Kasumi-1 (cell line): ENCODE measurements around the gene BAG2.

Source experiments
- DNase-seq, 2 experiments: peaks; one replicate each; lab custom pipeline; 2025; lab: John Stamatoyannopoulos, UW

BAG2 gene

DNA sequence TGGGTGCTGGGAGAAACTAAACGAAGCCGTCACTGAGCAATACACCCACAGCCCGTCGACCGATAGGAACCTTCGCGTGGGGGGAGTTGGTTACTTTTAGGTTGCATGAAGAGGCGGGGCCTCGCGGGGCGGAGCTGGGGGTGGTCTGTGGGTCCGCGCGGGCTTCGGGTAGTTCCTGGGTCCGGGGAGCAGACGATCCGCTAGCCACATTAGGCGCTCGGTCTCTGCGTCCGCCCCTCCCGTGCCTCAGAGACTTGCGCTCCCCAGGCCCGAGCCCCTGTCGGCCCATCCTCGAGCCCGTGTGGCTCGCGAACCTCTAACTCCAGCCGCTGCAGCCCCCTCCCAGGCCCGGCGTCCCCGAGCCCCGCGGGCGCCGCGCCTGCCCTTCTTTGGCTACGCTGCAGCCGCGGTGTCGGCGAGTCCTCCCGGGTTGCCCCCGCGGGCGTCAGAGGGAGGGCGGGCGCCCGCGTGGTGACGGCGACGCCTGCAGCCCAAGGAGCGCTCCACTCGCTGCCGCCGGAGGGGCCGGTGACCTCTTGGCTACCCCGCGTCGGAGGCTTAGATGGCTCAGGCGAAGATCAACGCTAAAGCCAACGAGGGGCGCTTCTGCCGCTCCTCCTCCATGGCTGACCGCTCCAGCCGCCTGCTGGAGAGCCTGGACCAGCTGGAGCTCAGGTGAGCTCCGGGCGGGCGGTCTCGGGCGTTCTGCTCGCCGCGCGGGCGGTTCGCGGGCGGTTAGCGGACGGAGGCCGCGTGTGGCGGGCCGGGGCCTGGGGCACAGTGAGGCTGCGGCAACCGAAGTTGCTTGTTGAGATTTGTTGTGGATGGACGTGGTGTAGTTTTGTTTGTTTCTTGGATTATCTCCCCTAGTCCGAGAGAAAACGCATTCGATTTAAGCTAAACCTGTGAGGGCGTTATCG, at the start of gene BAG2:
Gene BAG2 (plus strand): TSS at position 191 of the 920 bp plus-strand sequence. CDS start 372 bp downstream, at position 563.
- peak; percentile 91 to 96 for DNase-seq

GRCh38 chr6:57123111-57123510, 49.0 kb upstream of the BAG2 start:
- no peak for DNase-seq

DNA sequence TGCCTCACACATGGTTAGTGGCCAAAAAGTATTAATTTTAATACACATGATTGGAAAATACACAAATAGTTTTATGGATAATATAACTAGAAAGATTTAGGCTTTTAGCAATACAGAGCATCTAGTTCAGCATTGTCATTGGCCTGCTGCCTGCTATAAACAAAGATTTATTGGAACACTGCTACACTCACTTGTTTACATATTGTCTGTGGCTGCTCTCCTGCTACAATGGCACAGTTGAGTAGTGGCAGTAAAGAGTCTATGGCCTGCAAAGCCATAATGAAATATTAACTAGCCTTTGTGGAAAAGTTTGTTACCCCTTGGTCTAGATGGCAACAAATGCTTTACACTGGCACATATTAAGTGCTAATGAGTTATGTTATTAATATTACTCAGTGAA, 44.4 kb upstream of the BAG2 start:
- DNase-seq, result no peak

DNA sequence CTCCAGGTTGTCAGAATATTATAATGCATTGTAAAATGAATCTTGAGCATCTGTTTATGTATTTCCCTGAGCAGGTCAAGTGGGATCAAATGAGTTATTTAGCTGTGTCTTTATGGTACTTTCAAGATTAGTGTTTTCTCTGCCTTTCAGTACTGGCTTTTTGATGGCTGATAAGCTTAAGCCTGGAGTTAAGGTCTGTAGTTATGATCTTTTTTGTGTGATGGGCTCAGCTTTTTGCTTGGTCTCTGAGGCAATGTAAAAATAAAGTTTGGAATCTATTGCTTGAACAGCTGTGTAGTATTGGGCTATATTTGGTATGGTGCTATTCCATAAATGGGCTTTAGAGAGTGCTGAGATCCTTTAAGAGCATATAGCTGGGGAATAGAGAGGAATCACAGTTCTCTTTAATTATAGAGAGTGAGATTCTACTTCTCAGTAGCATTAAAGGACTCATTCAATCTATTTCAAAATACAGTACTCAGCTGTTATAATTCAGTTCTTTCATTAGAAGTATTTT, 41.4 kb upstream of the BAG2 start:
- no peak for DNase-seq

DNA sequence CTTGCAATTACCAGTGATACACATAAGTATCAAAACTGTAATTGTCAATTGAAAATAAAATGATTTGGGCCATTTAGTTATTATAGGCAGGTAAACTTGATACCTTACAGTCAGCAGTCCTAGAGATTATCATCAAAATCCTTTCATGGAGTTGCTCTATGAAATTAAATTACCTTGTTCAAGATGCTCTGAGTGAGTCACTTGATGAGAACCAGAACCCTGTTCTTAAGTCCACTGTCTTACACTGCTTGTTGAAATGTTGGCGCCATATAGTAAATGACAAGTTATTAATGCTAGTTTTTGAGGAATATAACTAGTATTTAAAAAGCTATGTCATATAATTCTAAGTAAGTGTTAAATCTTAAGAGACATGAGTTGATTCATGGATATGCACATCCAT, 37.2 kb upstream of the BAG2 start:
- no peak for DNase-seq

- DNase-seq, result no peak
Measured at GRCh38 chr6:57135885-57136284, 36.2 kb upstream of the BAG2 start.

DNA sequence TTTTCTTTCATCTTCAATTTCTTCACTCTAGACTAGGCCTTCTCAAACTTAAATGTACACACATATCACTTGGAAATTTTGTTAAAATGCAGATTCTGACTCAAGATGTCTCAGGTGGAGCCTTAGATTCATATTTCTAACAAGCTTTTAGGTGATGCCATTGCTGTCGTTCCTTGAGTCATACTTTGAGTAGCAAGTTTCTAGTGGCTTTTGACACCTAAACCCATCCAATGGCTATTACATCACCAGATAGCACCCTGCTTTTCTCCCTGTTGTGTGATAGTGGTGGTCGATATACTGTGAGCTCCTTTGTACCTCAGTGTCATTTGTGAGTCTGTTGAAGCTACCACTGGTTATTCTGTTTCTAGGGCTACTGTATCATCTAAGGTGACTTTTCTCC, 34.8 kb upstream of the BAG2 start:
- DNase-seq, result no peak

DNA sequence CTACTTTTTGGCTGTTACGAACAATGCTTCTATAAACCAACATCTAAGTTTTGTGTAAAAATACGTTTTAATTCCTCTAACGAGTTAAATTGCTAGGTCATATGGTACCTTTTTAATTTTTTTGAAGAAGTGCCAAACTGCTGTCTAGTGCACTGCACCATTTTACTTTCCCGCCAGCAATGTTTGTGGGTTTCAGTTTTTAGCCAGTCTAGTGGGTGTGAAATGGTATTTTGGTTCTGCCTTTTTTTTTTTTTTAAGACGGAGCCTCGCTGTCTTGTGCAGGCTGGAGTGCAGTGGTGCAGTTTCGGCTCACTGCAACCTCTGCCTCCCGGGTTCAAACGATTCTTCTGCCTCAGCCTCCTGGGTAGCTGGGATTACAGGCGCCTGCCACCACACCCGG, 34.1 kb upstream of the BAG2 start:
- DNase-seq, result no peak

GRCh38 chr6:57141451-57142177, 30.5 kb upstream of the BAG2 start:
- DNase-seq, result no peak

DNA sequence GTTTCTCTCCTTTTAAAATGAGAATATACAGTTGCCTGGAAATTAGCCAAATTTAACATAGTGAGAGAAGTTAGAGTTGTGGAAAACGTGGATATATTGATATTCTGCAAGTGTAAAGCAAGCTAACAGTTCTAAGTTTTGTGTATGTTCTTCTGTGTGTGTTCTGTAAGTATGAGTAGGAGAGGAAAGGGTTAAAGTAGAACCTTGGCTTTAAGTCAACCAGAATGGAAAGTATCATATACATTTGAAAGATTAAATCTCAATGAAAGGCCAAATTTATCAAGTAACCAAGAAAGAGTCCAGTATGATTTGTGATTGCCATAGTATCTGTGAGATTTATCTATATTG, 30.0 kb upstream of the BAG2 start:
- DNase-seq, result no peak

GRCh38 chr6:57143690-57144089, 28.4 kb upstream of the BAG2 start:
- no peak for DNase-seq

- no peak for DNase-seq
Measured at GRCh38 chr6:57147401-57147800, 24.7 kb upstream of the BAG2 start.

DNA sequence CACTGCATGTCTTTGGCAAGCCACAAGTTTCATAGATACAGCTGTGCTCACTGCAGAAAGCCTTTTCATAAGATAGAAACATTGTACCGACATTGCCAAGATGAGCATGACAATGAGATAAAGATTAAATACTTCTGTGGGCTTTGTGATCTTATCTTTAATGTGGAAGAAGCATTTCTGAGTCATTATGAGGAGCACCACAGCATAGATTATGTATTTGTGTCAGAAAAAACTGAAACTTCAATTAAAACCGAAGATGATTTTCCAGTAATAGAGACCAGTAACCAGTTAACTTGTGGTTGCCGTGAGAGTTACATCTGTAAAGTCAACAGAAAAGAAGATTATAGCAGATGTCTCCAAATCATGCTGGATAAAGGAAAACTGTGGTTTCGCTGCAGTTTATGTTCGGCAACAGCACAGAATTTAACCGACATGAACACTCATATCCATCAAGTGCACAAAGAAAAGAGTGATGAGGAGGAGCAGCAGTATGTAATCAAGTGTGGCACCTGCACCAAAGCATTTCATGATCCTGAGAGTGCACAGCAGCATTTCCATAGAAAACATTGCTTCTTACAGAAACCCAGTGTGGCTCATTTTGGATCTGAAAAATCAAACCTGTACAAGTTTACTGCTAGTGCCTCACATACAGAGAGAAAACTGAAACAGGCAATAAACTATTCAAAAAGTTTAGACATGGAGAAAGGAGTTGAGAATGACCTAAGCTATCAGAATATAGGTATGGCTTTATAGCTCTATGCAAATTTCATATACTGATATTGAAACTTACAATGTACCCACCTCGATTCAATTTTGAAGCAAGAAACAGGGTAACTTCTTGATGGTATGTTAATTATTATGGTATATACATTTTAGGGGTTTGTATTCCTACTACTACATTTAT, 23.9 kb upstream of the BAG2 start:
- DNase-seq, result no peak

GRCh38 chr6:57158658-57159057, 13.5 kb upstream of the BAG2 start:
- DNase-seq, result no peak

DNA sequence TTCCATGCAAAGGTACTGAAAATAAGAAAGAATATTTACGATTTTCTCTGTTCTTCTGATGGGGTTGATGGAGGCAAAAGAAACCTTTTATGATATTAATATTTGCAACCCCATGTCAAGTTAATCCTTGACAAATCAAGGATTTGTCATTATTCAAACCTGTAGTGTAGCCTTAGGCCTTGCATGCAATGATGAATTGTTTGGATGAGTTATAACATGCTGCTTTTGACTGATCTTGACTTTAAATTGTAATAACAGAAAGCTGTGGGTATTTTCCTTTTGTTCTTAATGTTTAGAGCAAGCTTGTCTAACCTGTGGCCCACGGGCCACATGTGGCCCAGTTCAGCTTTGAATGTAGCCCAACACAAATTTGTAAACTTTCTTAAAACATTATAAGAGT, 13.0 kb upstream of the BAG2 start:
- no peak for DNase-seq

DNA sequence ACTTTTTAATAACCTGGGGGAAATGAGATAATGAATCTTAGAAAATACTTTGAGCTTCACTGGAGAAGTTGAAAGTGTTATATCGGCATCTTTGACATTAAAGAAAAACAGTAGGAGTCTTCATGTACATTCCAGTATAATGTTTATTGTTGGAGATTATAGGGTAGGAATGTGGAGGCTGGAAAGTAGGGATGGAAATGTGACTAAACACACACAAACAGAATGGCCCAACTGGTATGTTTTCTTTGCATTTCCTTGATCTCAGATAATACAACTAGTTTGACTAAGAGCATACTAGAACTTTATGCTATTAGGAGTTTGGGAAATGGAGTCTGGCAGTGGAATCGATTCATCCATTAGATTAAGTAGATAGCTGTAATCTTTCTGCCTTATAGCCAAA, 10.1 kb upstream of the BAG2 start:
- no peak for DNase-seq

DNA sequence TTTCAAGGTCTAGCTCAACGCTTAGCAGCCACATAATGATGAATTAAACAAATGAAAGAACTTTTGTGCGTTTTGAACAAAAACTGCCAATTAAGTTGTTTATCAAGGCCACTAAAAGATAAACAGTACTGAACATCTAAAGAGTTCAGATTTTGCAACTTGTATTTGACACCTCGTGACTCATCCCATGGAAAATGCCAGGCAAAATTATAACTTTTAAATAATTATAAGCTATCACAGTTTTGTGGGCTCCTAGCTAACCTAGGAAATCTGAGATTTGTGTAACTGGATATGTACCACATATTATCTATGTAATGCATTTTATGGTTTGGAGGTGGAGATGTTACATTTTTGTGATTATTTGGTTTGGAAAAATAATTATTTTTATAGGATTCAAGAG, 9.6 kb upstream of the BAG2 start:
- no peak for DNase-seq

- DNase-seq, result peak; percentile 64 to 77
Measured at GRCh38 chr6:57163956-57164355, 8.2 kb upstream of the BAG2 start.

- no peak for DNase-seq
Measured at GRCh38 chr6:57165080-57165479, 7.0 kb upstream of the BAG2 start.

GRCh38 chr6:57173056-57173885, 1.1 kb downstream of the BAG2 start:
- DNase-seq, result peak; percentile 20 to 65

DNA sequence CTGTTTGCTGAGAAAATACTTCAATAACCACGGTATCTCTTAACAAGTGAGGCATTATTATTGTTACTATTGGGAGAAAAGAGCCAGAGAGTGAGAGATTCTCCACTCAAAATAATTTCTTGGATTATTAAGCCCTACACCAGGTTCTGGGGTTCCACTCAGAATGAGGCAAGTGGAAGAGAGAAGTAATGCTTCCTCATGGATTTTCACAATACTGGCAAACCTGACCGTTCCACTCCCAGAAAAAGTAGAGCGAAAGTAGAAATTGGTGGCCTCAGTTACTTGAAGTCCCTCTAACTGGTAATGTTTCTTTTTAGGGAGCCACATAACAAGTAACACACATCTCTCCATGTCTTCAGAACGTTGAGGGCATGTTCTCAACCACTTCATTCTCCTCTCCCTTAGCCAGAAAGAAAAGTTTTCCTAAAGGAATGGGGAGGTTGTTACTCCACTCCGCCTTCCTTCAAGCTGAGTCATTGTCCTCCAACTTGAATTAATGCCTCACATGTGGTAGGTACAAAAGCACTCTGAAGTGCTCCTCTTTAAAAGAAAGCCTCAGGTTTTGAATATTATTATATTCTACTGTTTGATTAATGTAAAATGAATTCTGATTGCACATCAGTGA, 1.9 kb downstream of the BAG2 start:
- DNase-seq, result peak in 1 of 2 experiments; percentile 38
